ENCODE results near the gene PAQR6.

The PAQR6 gene

GRCh38 chr1:156270314-156270713, 22.5 kb upstream of the PAQR6 start:
- no peak for DNase-seq
- Histone ChIP-seq H4K20me1 (ENCODE audit: insufficient read depth, low read length) (no peaks in the 10 kb centered on the region), H3K4me2 (ENCODE audit: low read depth, low read length) (no peak overlapping the region), H3K36me3 (replicated peaks; ENCODE audit: insufficient read depth, low read length) (peaks cover 40% of the 10 kb centered on the region), H3K4me3 (ENCODE audit: low read length) (no peak overlapping the region), H3K79me2 (ENCODE audit: low read length) (peaks cover 14% of the 10 kb centered on the region; the same call in 1 of the 2 replicates), H2AFZ (ENCODE audit: low read length) (no peak overlapping the region), H3K4me1 (ENCODE audit: low read length) (no peaks in the 10 kb centered on the region), H3F3A (ENCODE audit: insufficient read depth, low read length) (no peaks in the 10 kb centered on the region; the same call in 1 of the 2 replicates), H3K9ac (ENCODE audit: low read length) (no peak overlapping the region), H3K27ac (ENCODE audit: low read length) (no peak overlapping the region), H3K9me3 (replicated peaks; ENCODE audit: insufficient read depth, low read length) (no peaks in the 10 kb centered on the region), H3K27me3 (replicated peaks; ENCODE audit: insufficient read depth, low read length) (no peaks in the 10 kb centered on the region), H3K9me2 (replicated peaks; ENCODE audit: insufficient read depth, low read length) (no peaks in the 10 kb centered on the region)
- TF ChIP-seq, protein P1, sequence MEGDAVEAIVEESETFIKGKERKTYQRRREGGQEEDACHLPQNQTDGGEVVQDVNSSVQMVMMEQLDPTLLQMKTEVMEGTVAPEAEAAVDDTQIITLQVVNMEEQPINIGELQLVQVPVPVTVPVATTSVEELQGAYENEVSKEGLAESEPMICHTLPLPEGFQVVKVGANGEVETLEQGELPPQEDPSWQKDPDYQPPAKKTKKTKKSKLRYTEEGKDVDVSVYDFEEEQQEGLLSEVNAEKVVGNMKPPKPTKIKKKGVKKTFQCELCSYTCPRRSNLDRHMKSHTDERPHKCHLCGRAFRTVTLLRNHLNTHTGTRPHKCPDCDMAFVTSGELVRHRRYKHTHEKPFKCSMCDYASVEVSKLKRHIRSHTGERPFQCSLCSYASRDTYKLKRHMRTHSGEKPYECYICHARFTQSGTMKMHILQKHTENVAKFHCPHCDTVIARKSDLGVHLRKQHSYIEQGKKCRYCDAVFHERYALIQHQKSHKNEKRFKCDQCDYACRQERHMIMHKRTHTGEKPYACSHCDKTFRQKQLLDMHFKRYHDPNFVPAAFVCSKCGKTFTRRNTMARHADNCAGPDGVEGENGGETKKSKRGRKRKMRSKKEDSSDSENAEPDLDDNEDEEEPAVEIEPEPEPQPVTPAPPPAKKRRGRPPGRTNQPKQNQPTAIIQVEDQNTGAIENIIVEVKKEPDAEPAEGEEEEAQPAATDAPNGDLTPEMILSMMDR (IDR thresholded peaks at IDR 0.05; ENCODE audit: low read length): no peak
- TF ChIP-seq EZH2 (optimal IDR thresholded peaks at IDR 0.05; ENCODE audit: low read depth, low read length): no peak
- TF ChIP-seq EZH2phosphoT487 (IDR thresholded peaks at IDR 0.05; ENCODE audit: low read length): no peak

- Histone ChIP-seq H2AFZ (ENCODE audit: low read length) (no peak overlapping the region), H3K79me2 (ENCODE audit: low read length) (0 out of 2 replicates have a peak, but pooled peaks cover 9% of the 10 kb centered on the region), H4K20me1 (ENCODE audit: insufficient read depth, low read length) (no peaks in the 10 kb centered on the region), H3K9me3 (replicated peaks; ENCODE audit: insufficient read depth, low read length) (no peaks in the 10 kb centered on the region), H3K36me3 (replicated peaks; ENCODE audit: insufficient read depth, low read length) (peaks cover 37% of the 10 kb centered on the region), H3K27ac (ENCODE audit: low read length) (no peak overlapping the region), H3K9ac (ENCODE audit: low read length) (no peak overlapping the region), H3F3A (ENCODE audit: insufficient read depth, low read length) (no peaks in the 10 kb centered on the region; the same call in 1 of the 2 replicates), H3K4me1 (ENCODE audit: low read length) (no peaks in the 10 kb centered on the region), H3K9me2 (replicated peaks; ENCODE audit: insufficient read depth, low read length) (no peaks in the 10 kb centered on the region), H3K4me2 (ENCODE audit: low read depth, low read length) (no peak overlapping the region), H3K27me3 (replicated peaks; ENCODE audit: insufficient read depth, low read length) (no peaks in the 10 kb centered on the region), H3K4me3 (ENCODE audit: low read length) (no peak overlapping the region)
- DNase-seq: no peak
- TF ChIP-seq EZH2phosphoT487 (IDR thresholded peaks at IDR 0.05; ENCODE audit: low read length) (no peak), EZH2 (optimal IDR thresholded peaks at IDR 0.05; ENCODE audit: low read depth, low read length) (no peak)
- TF ChIP-seq, protein P1 (IDR thresholded peaks at IDR 0.05; ENCODE audit: low read length): no peak
These were observed 20.5 kb upstream of the PAQR6 start for GRCh38 chr1:156268336-156268735.

- no peaks in the 10 kb centered on the region for H4K20me1 ChIP-seq (ENCODE audit: insufficient read depth, low read length)
- H3K4me3 ChIP-seq (ENCODE audit: low read length): no peak overlapping the region
- H3K9ac ChIP-seq (ENCODE audit: low read length): no peak overlapping the region
- no peaks in the 10 kb centered on the region for H3K9me3 ChIP-seq (replicated peaks; ENCODE audit: insufficient read depth, low read length)
- peaks cover 38% of the 10 kb centered on the region for H3K36me3 ChIP-seq (replicated peaks; ENCODE audit: insufficient read depth, low read length)
- DNase-seq: no peak
- H2AFZ ChIP-seq (ENCODE audit: low read length): no peak overlapping the region
- H3K79me2 ChIP-seq (ENCODE audit: low read length): 0 out of 2 replicates have a peak, but pooled peaks cover 9% of the 10 kb centered on the region
- no peaks in the 10 kb centered on the region for H3K9me2 ChIP-seq (replicated peaks; ENCODE audit: insufficient read depth, low read length)
- H3K27ac ChIP-seq (ENCODE audit: low read length): no peak overlapping the region
- TF ChIP-seq, protein P1 (IDR thresholded peaks at IDR 0.05; ENCODE audit: low read length): no peak
- TF ChIP-seq EZH2 (optimal IDR thresholded peaks at IDR 0.05; ENCODE audit: low read depth, low read length) (no peak), EZH2phosphoT487 (IDR thresholded peaks at IDR 0.05; ENCODE audit: low read length) (no peak)
- H3F3A ChIP-seq (ENCODE audit: insufficient read depth, low read length): no peaks in the 10 kb centered on the region; the same call in 1 of the 2 replicates
- no peak overlapping the region for H3K4me2 ChIP-seq (ENCODE audit: low read depth, low read length)
- no peaks in the 10 kb centered on the region for H3K27me3 ChIP-seq (replicated peaks; ENCODE audit: insufficient read depth, low read length)
- no peaks in the 10 kb centered on the region for H3K4me1 ChIP-seq (ENCODE audit: low read length)
These were observed 18.2 kb upstream of the PAQR6 start for GRCh38 chr1:156266051-156266450.
